HepG2 (cell line): Measurements from ENCODE around the gene SLC25A51. TPM values are rescaled to one million over a fixed set of nuclear protein-coding genes. Genes with fewer than 3 reads are reported as not detected.
A peak's percentile ranks its signal among the peaks of the same experiment; 100 is the strongest.

Experiments used
- ARID5B ChIP-seq: IDR thresholded peaks from 2 replicates; pipeline ENCODE4 v1.4.0; 2020; ENCODE audit warnings: mild to moderate bottlenecking, missing genetic modification reagents
- ESRRA ChIP-seq: sonication (generic); formaldehyde crosslinking; IDR thresholded peaks from 2 replicates; pipeline ENCODE4 v1.5.1; 2020; ENCODE audit warnings: mild to moderate bottlenecking, low read depth, missing genetic modification reagents
- FOSL1 ChIP-seq: sonication (generic); formaldehyde crosslinking; IDR thresholded peaks from 2 replicates; pipeline ENCODE4 v1.9.0; 2021; ENCODE audit warnings: missing genetic modification reagents, borderline replicate concordance
- HHEX ChIP-seq: IDR thresholded peaks from 2 replicates; pipeline ENCODE4 v1.6.1; 2016; ENCODE audit warnings: control low read depth
- MED13 ChIP-seq: sonication (generic); formaldehyde crosslinking; IDR thresholded peaks from 2 replicates; pipeline ENCODE4 v1.5.0; 2020; ENCODE audit warnings: missing genetic modification reagents
- NKX3-1 ChIP-seq: sonication (generic); formaldehyde crosslinking; IDR thresholded peaks from 2 replicates; pipeline ENCODE4 v1.5.0; 2020; ENCODE audit warnings: missing genetic modification reagents
- SAFB2 ChIP-seq: sonication (generic); formaldehyde crosslinking; IDR thresholded peaks from 2 replicates; pipeline ENCODE4 v1.5.1; 2020; ENCODE audit warnings: missing genetic modification reagents, low read depth, mild to moderate bottlenecking, borderline replicate concordance
- TEAD3 ChIP-seq: optimal IDR thresholded peaks from 2 replicates; pipeline ENCODE3; 2016; ENCODE audit warnings: borderline replicate concordance
- ZNF350 ChIP-seq: sonication (generic); formaldehyde crosslinking; IDR thresholded peaks from 2 replicates; pipeline ENCODE4 v1.4.0; 2020; ENCODE audit warnings: mild to moderate bottlenecking, low read depth, missing genetic modification reagents, borderline replicate concordance
- ZNF503 ChIP-seq: sonication (generic); formaldehyde crosslinking; IDR thresholded peaks from 2 replicates; pipeline ENCODE4 v1.4.0; 2020; ENCODE audit warnings: missing genetic modification reagents
- polyA plus RNA-seq, 8 experiments: library from polyadenylated mRNA; depleted of rRNA in 3 of 8; stranded (reverse) in 7 of 8; unstranded in 1 of 8; fragments of >200 nt; fragmentation: Illumina TruSeq in 4 of 8; extraction: Trizol in 4 of 8; gene quantifications; 2 replicates each; pipeline versions ENCODE4 v1.2.1 to v1.2.3, GENCODE V29; 2011 to 2016; ENCODE audit warnings: low read depth in 4 of 8, missing spikeins in 1 of 8, mixed read lengths in 1 of 8; ENCODE audit not compliant: insufficient read depth in 1 of 8
- total RNA-seq, 5 experiments: library from RNA; depleted of rRNA; stranded (reverse); fragments of >200 nt; fragmentation: Illumina TruSeq; extraction: Trizol; gene quantifications; 2 replicates each; pipeline ENCODE4 v1.2.3, GENCODE V29; 2016; ENCODE audit warnings: low read depth in 1 of 5
- TF ChIP-seq, protein P1 (sequence below): IDR thresholded peaks from 2 replicates; pipeline ENCODE4 v1.6.1; 2016
- TF ChIP-seq, protein P2 (sequence below): sonication (generic); formaldehyde crosslinking; IDR thresholded peaks from 2 replicates; pipeline ENCODE4 v1.4.0; 2020; ENCODE audit warnings: missing genetic modification reagents
- TF ChIP-seq, protein P3 (sequence below): sonication (generic); formaldehyde crosslinking; IDR thresholded peaks from 2 replicates; pipeline ENCODE4 v1.4.0; 2020; ENCODE audit warnings: missing genetic modification reagents, borderline replicate concordance
- TF ChIP-seq, protein P4 (sequence below): sonication (generic); formaldehyde crosslinking; IDR thresholded peaks from 2 replicates; pipeline ENCODE4 v1.4.0; 2020; ENCODE audit warnings: missing genetic modification reagents

SLC25A51 gene
- total and polyA plus RNA-seq, 2 of the 13 experiments (the other 11 are each of a cell fraction or from before 2014, with no cell fraction given) = 14.6 to 37.7 TPM

GRCh38 chr9:37908698-37909186 lies 4.8 kb upstream of the SLC25A51 start (continued):
- TF ChIP-seq ZNF503 (CRISPR knock-in tag) (no peak), ESRRA (CRISPR knock-in tag) (peak; percentile 54; the same call in 1 of the 2 replicates), FOSL1 (peak; percentile 99), HHEX (CRISPR knock-in tag) (peak; percentile 43; the same call in 1 of the 2 replicates), ZNF350 (CRISPR knock-in tag) (no peak), NKX3-1 (CRISPR knock-in tag) (0 out of 2 replicates have a peak, but pooled peaks have one; percentile 36), SAFB2 (no peak), TEAD3 (CRISPR knock-in tag) (peak; percentile 77), MED13 (CRISPR knock-in tag) (0 out of 2 replicates have a peak, but pooled peaks have one; percentile 62), ARID5B (CRISPR knock-in tag) (peak; percentile 91)
- TF ChIP-seq, protein P1, sequence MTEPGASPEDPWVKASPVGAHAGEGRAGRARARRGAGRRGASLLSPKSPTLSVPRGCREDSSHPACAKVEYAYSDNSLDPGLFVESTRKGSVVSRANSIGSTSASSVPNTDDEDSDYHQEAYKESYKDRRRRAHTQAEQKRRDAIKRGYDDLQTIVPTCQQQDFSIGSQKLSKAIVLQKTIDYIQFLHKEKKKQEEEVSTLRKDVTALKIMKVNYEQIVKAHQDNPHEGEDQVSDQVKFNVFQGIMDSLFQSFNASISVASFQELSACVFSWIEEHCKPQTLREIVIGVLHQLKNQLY = 0 out of 2 replicates have a peak, but pooled peaks have one; percentile 36
- TF ChIP-seq, protein P2, sequence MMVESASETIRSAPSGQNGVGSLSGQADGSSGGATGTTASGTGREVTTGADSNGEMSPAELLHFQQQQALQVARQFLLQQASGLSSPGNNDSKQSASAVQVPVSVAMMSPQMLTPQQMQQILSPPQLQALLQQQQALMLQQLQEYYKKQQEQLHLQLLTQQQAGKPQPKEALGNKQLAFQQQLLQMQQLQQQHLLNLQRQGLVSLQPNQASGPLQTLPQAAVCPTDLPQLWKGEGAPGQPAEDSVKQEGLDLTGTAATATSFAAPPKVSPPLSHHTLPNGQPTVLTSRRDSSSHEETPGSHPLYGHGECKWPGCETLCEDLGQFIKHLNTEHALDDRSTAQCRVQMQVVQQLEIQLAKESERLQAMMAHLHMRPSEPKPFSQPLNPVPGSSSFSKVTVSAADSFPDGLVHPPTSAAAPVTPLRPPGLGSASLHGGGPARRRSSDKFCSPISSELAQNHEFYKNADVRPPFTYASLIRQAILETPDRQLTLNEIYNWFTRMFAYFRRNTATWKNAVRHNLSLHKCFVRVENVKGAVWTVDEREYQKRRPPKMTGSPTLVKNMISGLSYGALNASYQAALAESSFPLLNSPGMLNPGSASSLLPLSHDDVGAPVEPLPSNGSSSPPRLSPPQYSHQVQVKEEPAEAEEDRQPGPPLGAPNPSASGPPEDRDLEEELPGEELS (CRISPR knock-in tag) = peak; percentile 65
- TF ChIP-seq, protein P3, sequence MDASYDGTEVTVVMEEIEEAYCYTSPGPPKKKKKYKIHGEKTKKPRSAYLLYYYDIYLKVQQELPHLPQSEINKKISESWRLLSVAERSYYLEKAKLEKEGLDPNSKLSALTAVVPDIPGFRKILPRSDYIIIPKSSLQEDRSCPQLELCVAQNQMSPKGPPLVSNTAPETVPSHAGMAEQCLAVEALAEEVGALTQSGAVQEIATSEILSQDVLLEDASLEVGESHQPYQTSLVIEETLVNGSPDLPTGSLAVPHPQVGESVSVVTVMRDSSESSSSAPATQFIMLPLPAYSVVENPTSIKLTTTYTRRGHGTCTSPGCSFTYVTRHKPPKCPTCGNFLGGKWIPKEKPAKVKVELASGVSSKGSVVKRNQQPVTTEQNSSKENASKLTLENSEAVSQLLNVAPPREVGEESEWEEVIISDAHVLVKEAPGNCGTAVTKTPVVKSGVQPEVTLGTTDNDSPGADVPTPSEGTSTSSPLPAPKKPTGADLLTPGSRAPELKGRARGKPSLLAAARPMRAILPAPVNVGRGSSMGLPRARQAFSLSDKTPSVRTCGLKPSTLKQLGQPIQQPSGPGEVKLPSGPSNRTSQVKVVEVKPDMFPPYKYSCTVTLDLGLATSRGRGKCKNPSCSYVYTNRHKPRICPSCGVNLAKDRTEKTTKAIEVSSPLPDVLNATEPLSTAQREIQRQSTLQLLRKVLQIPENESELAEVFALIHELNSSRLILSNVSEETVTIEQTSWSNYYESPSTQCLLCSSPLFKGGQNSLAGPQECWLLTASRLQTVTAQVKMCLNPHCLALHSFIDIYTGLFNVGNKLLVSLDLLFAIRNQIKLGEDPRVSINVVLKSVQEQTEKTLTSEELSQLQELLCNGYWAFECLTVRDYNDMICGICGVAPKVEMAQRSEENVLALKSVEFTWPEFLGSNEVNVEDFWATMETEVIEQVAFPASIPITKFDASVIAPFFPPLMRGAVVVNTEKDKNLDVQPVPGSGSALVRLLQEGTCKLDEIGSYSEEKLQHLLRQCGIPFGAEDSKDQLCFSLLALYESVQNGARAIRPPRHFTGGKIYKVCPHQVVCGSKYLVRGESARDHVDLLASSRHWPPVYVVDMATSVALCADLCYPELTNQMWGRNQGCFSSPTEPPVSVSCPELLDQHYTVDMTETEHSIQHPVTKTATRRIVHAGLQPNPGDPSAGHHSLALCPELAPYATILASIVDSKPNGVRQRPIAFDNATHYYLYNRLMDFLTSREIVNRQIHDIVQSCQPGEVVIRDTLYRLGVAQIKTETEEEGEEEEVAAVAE = peak; percentile 61; the same call in 1 of the 2 replicates
- TF ChIP-seq, protein P4, sequence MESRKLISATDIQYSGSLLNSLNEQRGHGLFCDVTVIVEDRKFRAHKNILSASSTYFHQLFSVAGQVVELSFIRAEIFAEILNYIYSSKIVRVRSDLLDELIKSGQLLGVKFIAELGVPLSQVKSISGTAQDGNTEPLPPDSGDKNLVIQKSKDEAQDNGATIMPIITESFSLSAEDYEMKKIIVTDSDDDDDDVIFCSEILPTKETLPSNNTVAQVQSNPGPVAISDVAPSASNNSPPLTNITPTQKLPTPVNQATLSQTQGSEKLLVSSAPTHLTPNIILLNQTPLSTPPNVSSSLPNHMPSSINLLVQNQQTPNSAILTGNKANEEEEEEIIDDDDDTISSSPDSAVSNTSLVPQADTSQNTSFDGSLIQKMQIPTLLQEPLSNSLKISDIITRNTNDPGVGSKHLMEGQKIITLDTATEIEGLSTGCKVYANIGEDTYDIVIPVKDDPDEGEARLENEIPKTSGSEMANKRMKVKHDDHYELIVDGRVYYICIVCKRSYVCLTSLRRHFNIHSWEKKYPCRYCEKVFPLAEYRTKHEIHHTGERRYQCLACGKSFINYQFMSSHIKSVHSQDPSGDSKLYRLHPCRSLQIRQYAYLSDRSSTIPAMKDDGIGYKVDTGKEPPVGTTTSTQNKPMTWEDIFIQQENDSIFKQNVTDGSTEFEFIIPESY (CRISPR knock-in tag) = peak; percentile 61; the same call in 1 of the 2 replicates
